ENCODE results near the gene CTF1.

DNA sequence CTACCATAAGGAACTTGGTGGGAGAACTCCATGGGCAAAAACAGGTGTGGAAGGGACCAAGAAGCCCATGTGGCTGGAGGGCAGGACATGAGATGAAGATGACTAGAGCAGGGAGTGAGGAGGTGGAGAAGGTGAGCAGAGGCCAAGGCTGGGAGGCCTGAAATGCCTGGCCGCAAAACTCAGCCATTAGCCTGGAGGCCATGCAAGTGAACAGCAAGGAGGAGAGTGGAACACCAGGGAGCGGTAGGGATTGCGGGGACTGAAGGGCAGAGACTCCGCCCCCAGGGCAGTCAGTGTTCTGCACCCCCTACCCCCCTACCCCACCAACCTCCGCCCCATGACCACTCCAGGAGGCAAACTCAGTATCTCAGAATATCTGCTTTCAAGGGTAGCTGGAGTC is 19.5 kb upstream of the CTF1 start:
- TF ChIP-seq, protein P1, sequence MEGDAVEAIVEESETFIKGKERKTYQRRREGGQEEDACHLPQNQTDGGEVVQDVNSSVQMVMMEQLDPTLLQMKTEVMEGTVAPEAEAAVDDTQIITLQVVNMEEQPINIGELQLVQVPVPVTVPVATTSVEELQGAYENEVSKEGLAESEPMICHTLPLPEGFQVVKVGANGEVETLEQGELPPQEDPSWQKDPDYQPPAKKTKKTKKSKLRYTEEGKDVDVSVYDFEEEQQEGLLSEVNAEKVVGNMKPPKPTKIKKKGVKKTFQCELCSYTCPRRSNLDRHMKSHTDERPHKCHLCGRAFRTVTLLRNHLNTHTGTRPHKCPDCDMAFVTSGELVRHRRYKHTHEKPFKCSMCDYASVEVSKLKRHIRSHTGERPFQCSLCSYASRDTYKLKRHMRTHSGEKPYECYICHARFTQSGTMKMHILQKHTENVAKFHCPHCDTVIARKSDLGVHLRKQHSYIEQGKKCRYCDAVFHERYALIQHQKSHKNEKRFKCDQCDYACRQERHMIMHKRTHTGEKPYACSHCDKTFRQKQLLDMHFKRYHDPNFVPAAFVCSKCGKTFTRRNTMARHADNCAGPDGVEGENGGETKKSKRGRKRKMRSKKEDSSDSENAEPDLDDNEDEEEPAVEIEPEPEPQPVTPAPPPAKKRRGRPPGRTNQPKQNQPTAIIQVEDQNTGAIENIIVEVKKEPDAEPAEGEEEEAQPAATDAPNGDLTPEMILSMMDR (IDR thresholded peaks at IDR 0.05), result peak in 1 of 6 experiments; percentile 13
- no peak for TF ChIP-seq POLR2A (IDR thresholded peaks at IDR 0.05)

All from adrenal gland (tissue), 5 donors.